ENCODE results near the gene DHPS. TPM values are rescaled to one million over a fixed set of nuclear protein-coding genes. Genes with fewer than 3 reads are reported as not detected.

The DHPS gene
- total and polyA plus RNA-seq, 2 donors (not counting 1 experiment from before 2014, with no cell fraction given), result 187 to 204 TPM

GRCh38 chr19:12667731-12668302 lies 13.9 kb downstream of the DHPS start:
- H3K4me1 ChIP-seq (ENCODE audit: control insufficient read depth in 2 of 2, insufficient read depth in 2 of 2, low read length in 2 of 2), result peaks cover 37 to 60% of the 10 kb centered on the region in 2 donors
- H3K4me2 ChIP-seq (replicated peaks; ENCODE audit: low read depth, low read length, poor library complexity, severe bottlenecking), result peak overlapping the region; percentile 86
- Mint-ChIP-seq H3K27ac (peak overlapping the region; percentile 100), H3K4me1 (peaks cover 71% of the 10 kb centered on the region), H3K4me3 (peak overlapping the region; percentile 98), H3K9me3 (ENCODE audit: insufficient read depth) (no peaks in the 10 kb centered on the region), H3K27me3 (no peaks in the 10 kb centered on the region)
- H3K27me3 ChIP-seq (replicated peaks in 1 of 4; ENCODE audit: control extremely low read depth in 1 of 4, control insufficient read depth in 3 of 4, insufficient read depth in 4 of 4, low read length in 3 of 4), result no peaks in the 10 kb centered on the region
- no peak for DNase-seq
- H3K9ac ChIP-seq (ENCODE audit: low read length), result no peak overlapping the region
- no peaks in the 10 kb centered on the region for H3K9me3 ChIP-seq (ENCODE audit: control extremely low read depth in 1 of 3, control insufficient read depth in 2 of 3, insufficient read depth in 1 of 3, low read length in 2 of 3)
- ATAC-seq (ENCODE audit: low read depth), result no peak
- CTCF ChIA-PET, result interaction anchor here (1.0 to 5.7 kb wide), 3 partner anchors 28 to 179 kb away, joined by 4 to 82 read pairs (median 9); no protein-coding TSS in a partner anchor
- peak overlapping the region in 1 of 2 donors; percentile 14 for H3K27ac ChIP-seq (ENCODE audit: low read length in 2 of 2)
- intact Hi-C loops (cut with micrococcal nuclease), result loop anchor here (5.0 kb wide), 2 partner anchors 54 to 226 kb away; partner anchors contain the start of genes TNPO2 and ZNF443
- peaks cover 31% of the 10 kb centered on the region for H4K20me1 ChIP-seq (ENCODE audit: control insufficient read depth, insufficient read depth, low read length, poor library complexity, severe bottlenecking)
- H3K36me3 ChIP-seq (replicated peaks in 1 of 2; ENCODE audit: control extremely low read depth in 1 of 2, control insufficient read depth in 1 of 2, extremely low read depth in 1 of 2, insufficient read depth in 2 of 2, low read length in 1 of 2), result peaks cover 0 to 32% of the 10 kb centered on the region in 2 experiments
- H3K79me2 ChIP-seq (ENCODE audit: control insufficient read depth, insufficient read depth, low read length), result peaks cover 77% of the 10 kb centered on the region
- TF ChIP-seq EZH2 (IDR thresholded peaks at IDR 0.05; ENCODE audit: borderline replicate concordance, insufficient read depth, low read depth, low read length, poor library complexity, severe bottlenecking), result no peak
- H2AFZ ChIP-seq (ENCODE audit: insufficient read depth, low read depth, low read length, poor library complexity, severe bottlenecking), result no peak overlapping the region
- POLR2A ChIA-PET, result interaction anchor here (0.5 to 3.7 kb wide), 4 partner anchors 54 to 632 kb away, joined by 3 to 16 read pairs (median 6); partner anchors contain the start of gene ZNF433
- H3K4me3 ChIP-seq (ENCODE audit: control extremely low read depth in 1 of 5, extremely low read depth in 1 of 5, insufficient read depth in 1 of 5, low read depth in 2 of 5, low read length in 4 of 5), result no peak overlapping the region
- WGBS (ENCODE audit: insufficient coverage), result 88% methylated on average over 2 of the region's 4 CpGs

GRCh38 chr19:12666265-12667048 lies 15.2 kb downstream of the DHPS start, which contains the start of the genes MAN2B1 and WDR83:
Gene MAN2B1, minus strand, starts transcription at chr19:12666742. Its CDS starts 41 bp downstream, at chr19:12666701.
Gene WDR83, plus strand, starts transcription at chr19:12666807. Its CDS starts 2,984 bp downstream, at chr19:12669791.
- Mint-ChIP-seq H3K9me3 (ENCODE audit: insufficient read depth) (no peaks in the 10 kb centered on the region), H3K4me3 (peak within 1 kb of the TSS; percentile 98), H3K27me3 (no peaks in the 10 kb centered on the region), H3K27ac (peak within 1 kb of the TSS; percentile 97), H3K4me1 (peaks cover 67% of the 10 kb centered on the region)
- Histone ChIP-seq H3K27ac (ENCODE audit: low read length in 2 of 2) (peak within 1 kb of the TSS; percentile 95 to 99), H3K4me1 (ENCODE audit: control insufficient read depth in 2 of 2, insufficient read depth in 2 of 2, low read length in 2 of 2) (peaks cover 37 to 60% of the 10 kb centered on the region in 2 donors), H4K20me1 (ENCODE audit: control insufficient read depth, insufficient read depth, low read length, poor library complexity, severe bottlenecking) (peaks cover 29% of the 10 kb centered on the region), H3K4me2 (replicated peaks; ENCODE audit: low read depth, low read length, poor library complexity, severe bottlenecking) (peak within 1 kb of the TSS; percentile 88), H3K79me2 (ENCODE audit: control insufficient read depth, insufficient read depth, low read length) (peaks cover 85% of the 10 kb centered on the region), H3K36me3 (replicated peaks in 1 of 2; ENCODE audit: control extremely low read depth in 1 of 2, control insufficient read depth in 1 of 2, extremely low read depth in 1 of 2, insufficient read depth in 2 of 2, low read length in 1 of 2) (peaks cover 0 to 38% of the 10 kb centered on the region in 2 experiments), H3K9me3 (ENCODE audit: control extremely low read depth in 1 of 3, control insufficient read depth in 2 of 3, insufficient read depth in 1 of 3, low read length in 2 of 3) (no peaks in the 10 kb centered on the region), H2AFZ (ENCODE audit: insufficient read depth, low read depth, low read length, poor library complexity, severe bottlenecking) (peak within 1 kb of the TSS; percentile 79), H3K4me3 (ENCODE audit: control extremely low read depth in 1 of 5, extremely low read depth in 1 of 5, insufficient read depth in 1 of 5, low read depth in 2 of 5, low read length in 4 of 5) (peak within 1 kb of the TSS; percentile 84 to 99 (median 94)), H3K27me3 (replicated peaks in 1 of 4; ENCODE audit: control extremely low read depth in 1 of 4, control insufficient read depth in 3 of 4, insufficient read depth in 4 of 4, low read length in 3 of 4) (no peaks in the 10 kb centered on the region), H3K9ac (ENCODE audit: low read length) (peak within 1 kb of the TSS; percentile 97)
- ATAC-seq (ENCODE audit: low read depth), result peak; percentile 71
- CTCF ChIA-PET, result interaction anchor here (0.8 to 3.2 kb wide), 7 partner anchors 10 to 183 kb away, joined by 3 to 14 read pairs (median 5); no protein-coding TSS in a partner anchor
- TF ChIP-seq EZH2 (IDR thresholded peaks at IDR 0.05; ENCODE audit: borderline replicate concordance, insufficient read depth, low read depth, low read length, poor library complexity, severe bottlenecking), result no peak
- TF ChIP-seq, protein P1, sequence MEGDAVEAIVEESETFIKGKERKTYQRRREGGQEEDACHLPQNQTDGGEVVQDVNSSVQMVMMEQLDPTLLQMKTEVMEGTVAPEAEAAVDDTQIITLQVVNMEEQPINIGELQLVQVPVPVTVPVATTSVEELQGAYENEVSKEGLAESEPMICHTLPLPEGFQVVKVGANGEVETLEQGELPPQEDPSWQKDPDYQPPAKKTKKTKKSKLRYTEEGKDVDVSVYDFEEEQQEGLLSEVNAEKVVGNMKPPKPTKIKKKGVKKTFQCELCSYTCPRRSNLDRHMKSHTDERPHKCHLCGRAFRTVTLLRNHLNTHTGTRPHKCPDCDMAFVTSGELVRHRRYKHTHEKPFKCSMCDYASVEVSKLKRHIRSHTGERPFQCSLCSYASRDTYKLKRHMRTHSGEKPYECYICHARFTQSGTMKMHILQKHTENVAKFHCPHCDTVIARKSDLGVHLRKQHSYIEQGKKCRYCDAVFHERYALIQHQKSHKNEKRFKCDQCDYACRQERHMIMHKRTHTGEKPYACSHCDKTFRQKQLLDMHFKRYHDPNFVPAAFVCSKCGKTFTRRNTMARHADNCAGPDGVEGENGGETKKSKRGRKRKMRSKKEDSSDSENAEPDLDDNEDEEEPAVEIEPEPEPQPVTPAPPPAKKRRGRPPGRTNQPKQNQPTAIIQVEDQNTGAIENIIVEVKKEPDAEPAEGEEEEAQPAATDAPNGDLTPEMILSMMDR (IDR thresholded peaks at IDR 0.05), result no peak
- peak; percentile 91 for DNase-seq
- POLR2A ChIA-PET, result interaction anchor here (0.6 to 3.7 kb wide), 12 partner anchors 13 to 427 kb away, joined by 3 to 16 read pairs (median 4); partner anchors contain the start of genes DHPS, FBXW9, ZNF490 and ZNF791
- 1% methylated on average over 42 of the region's 46 CpGs for WGBS (ENCODE audit: insufficient coverage)
- intact Hi-C loops (cut with micrococcal nuclease), result loop anchor here (5.0 kb wide), 2 partner anchors 56 to 224 kb away; partner anchors contain the start of genes TNPO2 and ZNF443
